ENCODE data around the gene RAI1.

- TF ChIP-seq, protein P1, sequence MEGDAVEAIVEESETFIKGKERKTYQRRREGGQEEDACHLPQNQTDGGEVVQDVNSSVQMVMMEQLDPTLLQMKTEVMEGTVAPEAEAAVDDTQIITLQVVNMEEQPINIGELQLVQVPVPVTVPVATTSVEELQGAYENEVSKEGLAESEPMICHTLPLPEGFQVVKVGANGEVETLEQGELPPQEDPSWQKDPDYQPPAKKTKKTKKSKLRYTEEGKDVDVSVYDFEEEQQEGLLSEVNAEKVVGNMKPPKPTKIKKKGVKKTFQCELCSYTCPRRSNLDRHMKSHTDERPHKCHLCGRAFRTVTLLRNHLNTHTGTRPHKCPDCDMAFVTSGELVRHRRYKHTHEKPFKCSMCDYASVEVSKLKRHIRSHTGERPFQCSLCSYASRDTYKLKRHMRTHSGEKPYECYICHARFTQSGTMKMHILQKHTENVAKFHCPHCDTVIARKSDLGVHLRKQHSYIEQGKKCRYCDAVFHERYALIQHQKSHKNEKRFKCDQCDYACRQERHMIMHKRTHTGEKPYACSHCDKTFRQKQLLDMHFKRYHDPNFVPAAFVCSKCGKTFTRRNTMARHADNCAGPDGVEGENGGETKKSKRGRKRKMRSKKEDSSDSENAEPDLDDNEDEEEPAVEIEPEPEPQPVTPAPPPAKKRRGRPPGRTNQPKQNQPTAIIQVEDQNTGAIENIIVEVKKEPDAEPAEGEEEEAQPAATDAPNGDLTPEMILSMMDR (conservative IDR thresholded peaks at IDR 0.05) = no peak
- no peak for TF ChIP-seq ZFX (IDR thresholded peaks at IDR 0.05)
Measured at GRCh38 chr17:17810895-17811248, 129.6 kb downstream of the RAI1 start.

All from C4-2B (cell line).